ENCODE data around the gene MAP3K10. TPM values are rescaled to one million over a fixed set of nuclear protein-coding genes. Genes with fewer than 3 reads are reported as not detected.

Gene MAP3K10
- total RNA-seq, 2 donors from 2014 or later = 12.3 to 13.6 TPM

DNA sequence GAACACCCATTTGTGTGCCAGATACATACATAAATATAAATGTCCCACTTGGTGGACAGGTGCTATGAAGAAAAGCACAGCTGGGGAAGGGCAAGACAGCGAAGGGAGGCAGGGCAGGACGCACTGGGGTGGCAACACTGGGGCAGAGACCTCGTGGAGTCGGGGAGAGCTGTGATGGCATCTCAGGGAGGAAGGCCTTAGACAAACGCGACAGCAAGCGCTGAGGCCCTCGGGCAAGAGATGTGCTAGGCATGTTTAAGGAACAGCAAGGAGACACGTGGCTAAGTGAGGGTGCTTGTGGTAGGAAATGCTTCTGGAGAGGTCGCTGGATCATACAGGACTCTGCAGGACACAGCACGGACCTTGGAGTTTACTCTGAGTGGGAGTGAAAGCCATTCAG lies 58.6 kb downstream of the MAP3K10 start:
- no peak for DNase-seq (ENCODE audit: low spot score)
- H3K4me1 ChIP-seq = peaks cover 0 to 26% of the 10 kb centered on the region in 2 donors
- no peaks in the 10 kb centered on the region for H3K9me3 ChIP-seq
- H3K4me3 ChIP-seq = no peak overlapping the region
- no peaks in the 10 kb centered on the region for H3K27me3 ChIP-seq
- H3K36me3 ChIP-seq = peaks cover 8% of the 10 kb centered on the region
- H3K27ac ChIP-seq = no peak overlapping the region
- TF ChIP-seq, protein P1, sequence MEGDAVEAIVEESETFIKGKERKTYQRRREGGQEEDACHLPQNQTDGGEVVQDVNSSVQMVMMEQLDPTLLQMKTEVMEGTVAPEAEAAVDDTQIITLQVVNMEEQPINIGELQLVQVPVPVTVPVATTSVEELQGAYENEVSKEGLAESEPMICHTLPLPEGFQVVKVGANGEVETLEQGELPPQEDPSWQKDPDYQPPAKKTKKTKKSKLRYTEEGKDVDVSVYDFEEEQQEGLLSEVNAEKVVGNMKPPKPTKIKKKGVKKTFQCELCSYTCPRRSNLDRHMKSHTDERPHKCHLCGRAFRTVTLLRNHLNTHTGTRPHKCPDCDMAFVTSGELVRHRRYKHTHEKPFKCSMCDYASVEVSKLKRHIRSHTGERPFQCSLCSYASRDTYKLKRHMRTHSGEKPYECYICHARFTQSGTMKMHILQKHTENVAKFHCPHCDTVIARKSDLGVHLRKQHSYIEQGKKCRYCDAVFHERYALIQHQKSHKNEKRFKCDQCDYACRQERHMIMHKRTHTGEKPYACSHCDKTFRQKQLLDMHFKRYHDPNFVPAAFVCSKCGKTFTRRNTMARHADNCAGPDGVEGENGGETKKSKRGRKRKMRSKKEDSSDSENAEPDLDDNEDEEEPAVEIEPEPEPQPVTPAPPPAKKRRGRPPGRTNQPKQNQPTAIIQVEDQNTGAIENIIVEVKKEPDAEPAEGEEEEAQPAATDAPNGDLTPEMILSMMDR (IDR thresholded peaks at IDR 0.05) = no peak

GRCh38 chr19:40251244-40251643 lies 60.0 kb downstream of the MAP3K10 start:
- no peak overlapping the region for H3K4me3 ChIP-seq
- H3K27ac ChIP-seq = no peak overlapping the region
- TF ChIP-seq, protein P1 (IDR thresholded peaks at IDR 0.05) = no peak
- DNase-seq (ENCODE audit: low spot score) = no peak
- no peaks in the 10 kb centered on the region for H3K27me3 ChIP-seq
- no peaks in the 10 kb centered on the region for H3K9me3 ChIP-seq
- H3K4me1 ChIP-seq = peaks cover 0 to 11% of the 10 kb centered on the region in 2 donors
- peaks cover 23% of the 10 kb centered on the region for H3K36me3 ChIP-seq

DNA sequence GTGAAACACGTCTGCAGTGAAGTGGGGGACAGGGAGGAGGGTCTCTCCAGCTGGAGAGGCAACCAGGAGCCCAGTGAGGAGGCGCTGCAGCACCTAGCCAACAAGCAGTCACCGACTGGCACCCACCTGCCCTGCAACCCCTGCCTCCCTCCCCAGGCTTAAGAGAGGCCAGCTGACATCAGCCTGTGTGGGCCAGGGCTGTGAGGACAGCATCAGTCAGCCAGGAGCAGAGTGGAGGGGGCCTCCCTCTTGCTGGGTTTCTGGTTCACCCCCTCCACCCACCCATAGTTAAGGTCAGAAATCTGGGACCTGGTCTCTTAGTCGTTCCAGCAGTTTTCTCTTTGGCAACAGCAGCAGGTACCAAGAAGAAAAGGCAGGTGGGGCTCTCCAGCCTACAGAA lies 60.8 kb downstream of the MAP3K10 start:
- Histone ChIP-seq H3K36me3 (peaks cover 30% of the 10 kb centered on the region), H3K27me3 (no peaks in the 10 kb centered on the region), H3K4me3 (no peak overlapping the region), H3K27ac (no peak overlapping the region), H3K4me1 (peaks cover 0 to 17% of the 10 kb centered on the region in 2 donors), H3K9me3 (no peaks in the 10 kb centered on the region)
- DNase-seq (ENCODE audit: low spot score) = no peak
- TF ChIP-seq, protein P1 (IDR thresholded peaks at IDR 0.05) = no peak

DNA sequence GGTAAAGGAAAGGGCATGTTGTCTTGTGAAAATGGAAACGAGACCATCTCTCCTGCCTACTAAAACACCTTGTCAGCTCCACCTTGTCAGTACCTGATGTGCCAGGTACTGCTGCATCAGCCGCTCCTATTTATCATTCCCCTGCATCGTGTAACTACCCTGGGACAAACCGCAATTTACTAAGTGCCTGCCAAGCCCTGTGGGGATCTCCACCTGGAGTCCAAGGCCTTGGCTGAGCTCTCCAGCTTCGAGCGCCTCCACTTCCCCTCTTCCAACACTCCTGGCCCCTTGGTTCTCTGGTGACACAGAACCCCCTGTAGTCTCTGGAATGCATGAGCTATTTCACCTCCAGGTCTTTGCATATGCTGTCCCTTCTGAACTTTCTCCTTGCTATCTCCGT lies 61.2 kb downstream of the MAP3K10 start:
- Histone ChIP-seq H3K27ac (no peak overlapping the region), H3K4me1 (peaks cover 0 to 21% of the 10 kb centered on the region in 2 donors), H3K27me3 (no peaks in the 10 kb centered on the region), H3K36me3 (peaks cover 31% of the 10 kb centered on the region), H3K4me3 (no peak overlapping the region), H3K9me3 (no peaks in the 10 kb centered on the region)
- TF ChIP-seq, protein P1 (IDR thresholded peaks at IDR 0.05) = no peak
- DNase-seq (ENCODE audit: low spot score) = no peak

DNA sequence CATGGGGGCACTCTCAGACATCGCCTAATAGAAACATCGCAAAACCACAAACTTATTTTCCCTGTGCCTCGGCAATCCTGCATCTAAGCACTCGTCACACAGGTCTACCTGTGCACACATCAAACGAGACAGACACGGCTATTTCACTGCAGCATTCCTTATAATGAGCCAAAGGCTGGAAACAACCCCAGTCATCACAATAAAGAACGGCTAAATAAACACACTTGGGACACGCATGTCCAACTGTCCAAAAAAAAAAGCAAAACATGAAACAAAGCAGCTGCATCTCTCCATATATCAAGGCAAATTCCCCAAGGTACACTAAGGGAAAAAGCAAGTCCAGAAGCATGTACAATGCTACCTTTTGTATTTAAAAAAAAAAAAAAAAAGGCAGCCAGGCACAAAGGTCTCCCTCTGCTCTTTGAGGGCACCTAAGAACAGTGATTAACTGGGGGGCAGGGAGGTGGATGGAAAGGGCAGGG lies 62.4 kb downstream of the MAP3K10 start:
- no peaks in the 10 kb centered on the region for H3K9me3 ChIP-seq
- no peak for DNase-seq (ENCODE audit: low spot score)
- peaks cover 31% of the 10 kb centered on the region for H3K36me3 ChIP-seq
- H3K4me3 ChIP-seq = no peak overlapping the region
- H3K4me1 ChIP-seq = peaks cover 0 to 22% of the 10 kb centered on the region in 2 donors
- H3K27ac ChIP-seq = no peak overlapping the region
- no peaks in the 10 kb centered on the region for H3K27me3 ChIP-seq
- TF ChIP-seq, protein P1 (IDR thresholded peaks at IDR 0.05) = no peak

Data from right atrium auricular region (tissue), 2 donors.